Neural crest cell (in vitro differentiated cells): Measurements from ENCODE around the gene CREB3L4. TPM values are rescaled to one million over a fixed set of nuclear protein-coding genes. Genes with fewer than 3 reads are reported as not detected.
A peak's percentile ranks its signal among the peaks of the same experiment; 100 is the strongest.

Source experiments
- DNase-seq: peaks from one replicate; pipeline ENCODE4 v3.0.0; 2021; ENCODE audit warnings: low read depth, mixed read lengths, low spot score
- H3K27ac Mint-ChIP-seq: one replicate; pipeline ENCODE4 v1.8.0; 2021; ENCODE audit warnings: mild to moderate bottlenecking, mixed read lengths; ENCODE audit not compliant: unreplicated experiment
- H3K27me3 Mint-ChIP-seq: 2 replicates; pipeline ENCODE4 v1.8.0; 2021; ENCODE audit warnings: low read depth, mild to moderate bottlenecking, mixed read lengths
- H3K36me3 Mint-ChIP-seq: 2 replicates; pipeline ENCODE4 v1.8.0; 2021; ENCODE audit warnings: low read depth, mild to moderate bottlenecking, mixed read lengths
- H3K4me1 Mint-ChIP-seq: 2 replicates; pipeline ENCODE4 v1.8.0; 2021; ENCODE audit warnings: mixed read lengths
- H3K4me3 Mint-ChIP-seq: one replicate; pipeline ENCODE4 v1.8.0; 2021; ENCODE audit warnings: mild to moderate bottlenecking, mixed read lengths
- H3K9me3 Mint-ChIP-seq: 2 replicates; pipeline ENCODE4 v1.8.0; 2021; ENCODE audit warnings: mixed read lengths
- CTCF ChIP-seq: fragments of 200-600 bp; sonication (generic); conservative IDR thresholded peaks from 2 replicates; pipeline ENCODE4 v1.5.0; 2021; ENCODE audit warnings: antibody characterized with exemption, mild to moderate bottlenecking
- total RNA-seq: library from RNA; stranded (reverse); gene quantifications from 2 replicates; pipeline ENCODE4 v1.2.1, GENCODE V29; 2021

Gene CREB3L4
- total RNA-seq, 1 donor from 2014 or later: 20.0 TPM

- Mint-ChIP-seq H3K27ac (no peak overlapping the region), H3K4me1 (no peaks in the 10 kb centered on the region), H3K27me3 (no peaks in the 10 kb centered on the region), H3K9me3 (no peaks in the 10 kb centered on the region), H3K4me3 (no peak overlapping the region), H3K36me3 (peaks cover 5% of the 10 kb centered on the region)
- TF ChIP-seq CTCF: no peak
- no peak for DNase-seq
These were observed 33.0 kb upstream of the CREB3L4 start for GRCh38 chr1:153934746-153935145.

GRCh38 chr1:153936011-153936802 lies 31.5 kb upstream of the CREB3L4 start:
- H3K36me3 Mint-ChIP-seq: peaks cover 5% of the 10 kb centered on the region
- H3K9me3 Mint-ChIP-seq: no peaks in the 10 kb centered on the region

GRCh38 chr1:153937331-153937730 lies 30.4 kb upstream of the CREB3L4 start:
- H3K4me3 Mint-ChIP-seq: peak overlapping the region; percentile 38
- H3K27ac Mint-ChIP-seq: no peak overlapping the region
- peaks cover 5% of the 10 kb centered on the region for H3K36me3 Mint-ChIP-seq
- H3K27me3 Mint-ChIP-seq: no peaks in the 10 kb centered on the region
- no peak for TF ChIP-seq CTCF
- DNase-seq: no peak
- H3K9me3 Mint-ChIP-seq: no peaks in the 10 kb centered on the region
- no peaks in the 10 kb centered on the region for H3K4me1 Mint-ChIP-seq

More at GRCh38 chr1:153936011-153936802, 31.5 kb upstream of the CREB3L4 start:
- no peak for TF ChIP-seq CTCF
- no peak for DNase-seq
- Mint-ChIP-seq H3K4me1 (no peaks in the 10 kb centered on the region), H3K27me3 (no peaks in the 10 kb centered on the region), H3K27ac (no peak overlapping the region), H3K4me3 (peak overlapping the region; percentile 34)

- peak overlapping the region; percentile 78 for H3K27ac Mint-ChIP-seq
- no peaks in the 10 kb centered on the region for H3K27me3 Mint-ChIP-seq
- H3K9me3 Mint-ChIP-seq: no peaks in the 10 kb centered on the region
- no peaks in the 10 kb centered on the region for H3K4me1 Mint-ChIP-seq
- DNase-seq: no peak
- peak overlapping the region; percentile 54 for H3K4me3 Mint-ChIP-seq
- no peak for TF ChIP-seq CTCF
- peaks cover 5% of the 10 kb centered on the region for H3K36me3 Mint-ChIP-seq
These were observed 28.7 kb upstream of the CREB3L4 start for GRCh38 chr1:153938996-153939395.

- Mint-ChIP-seq H3K27ac (peak overlapping the region; percentile 78), H3K4me3 (peak overlapping the region; percentile 54), H3K4me1 (peaks cover 2% of the 10 kb centered on the region), H3K9me3 (no peaks in the 10 kb centered on the region), H3K36me3 (peaks cover 5% of the 10 kb centered on the region), H3K27me3 (no peaks in the 10 kb centered on the region)
- DNase-seq: no peak
- TF ChIP-seq CTCF: no peak
These were observed 28.2 kb upstream of the CREB3L4 start for GRCh38 chr1:153939476-153939875.
